HEK293 (cell line): ENCODE data around the gene MAPK12.

ENCODE experiments used
- HOXA7 ChIP-seq: sonication (generic); formaldehyde crosslinking; IDR thresholded peaks from 2 replicates; pipeline ENCODE4 v1.8.1; 2022; ENCODE audit warnings: missing genetic modification reagents, borderline replicate concordance
- TCF7L2 ChIP-seq: IDR thresholded peaks from 2 replicates; pipeline ENCODE4 v1.6.1; 2011; ENCODE audit warnings: low read depth, mild to moderate bottlenecking, inconsistent platforms, low read length, moderate library complexity, borderline replicate concordance
- TRIM28 ChIP-seq: IDR thresholded peaks from 2 replicates; pipeline ENCODE4 v1.6.1; 2011; ENCODE audit warnings: low read length, control low read depth, borderline replicate concordance
- YY1 ChIP-seq: fragments of 450-650 bp; formaldehyde crosslinking; IDR thresholded peaks from 2 replicates; pipeline ENCODE4 v1.5.1; 2018; ENCODE audit warnings: missing biosample characterization, missing genetic modification characterization
- ZFHX2 ChIP-seq: fragments of 450-650 bp; formaldehyde crosslinking; conservative IDR thresholded peaks from 2 replicates; pipeline ENCODE4 v1.5.1; 2016; ENCODE audit warnings: missing biosample characterization, missing genetic modification characterization
- ZNF146 ChIP-seq: fragments of 450-650 bp; formaldehyde crosslinking; IDR thresholded peaks from 2 replicates; pipeline ENCODE4 v1.5.1; 2016; ENCODE audit warnings: missing biosample characterization, missing genetic modification characterization
- ZNF211 ChIP-seq: fragments of 450-650 bp; formaldehyde crosslinking; IDR thresholded peaks from 2 replicates; pipeline ENCODE4 v1.5.1; 2016; ENCODE audit warnings: low read depth, missing biosample characterization, missing genetic modification characterization
- ZNF311 ChIP-seq: fragments of 450-650 bp; formaldehyde crosslinking; IDR thresholded peaks from 2 replicates; pipeline ENCODE4 v1.5.1; 2017; ENCODE audit warnings: missing biosample characterization, missing genetic modification characterization, borderline replicate concordance
- TF ChIP-seq, protein P1 (sequence below): fragments of 450-650 bp; formaldehyde crosslinking; IDR thresholded peaks from 2 replicates; pipeline ENCODE4 v1.5.1; 2016; ENCODE audit warnings: missing biosample characterization, missing genetic modification characterization
- TF ChIP-seq, protein P2 (sequence below): fragments of 450-650 bp; formaldehyde crosslinking; conservative IDR thresholded peaks from 2 replicates; pipeline ENCODE4 v1.5.1; 2016; ENCODE audit warnings: low read depth, missing biosample characterization, missing genetic modification characterization

DNA sequence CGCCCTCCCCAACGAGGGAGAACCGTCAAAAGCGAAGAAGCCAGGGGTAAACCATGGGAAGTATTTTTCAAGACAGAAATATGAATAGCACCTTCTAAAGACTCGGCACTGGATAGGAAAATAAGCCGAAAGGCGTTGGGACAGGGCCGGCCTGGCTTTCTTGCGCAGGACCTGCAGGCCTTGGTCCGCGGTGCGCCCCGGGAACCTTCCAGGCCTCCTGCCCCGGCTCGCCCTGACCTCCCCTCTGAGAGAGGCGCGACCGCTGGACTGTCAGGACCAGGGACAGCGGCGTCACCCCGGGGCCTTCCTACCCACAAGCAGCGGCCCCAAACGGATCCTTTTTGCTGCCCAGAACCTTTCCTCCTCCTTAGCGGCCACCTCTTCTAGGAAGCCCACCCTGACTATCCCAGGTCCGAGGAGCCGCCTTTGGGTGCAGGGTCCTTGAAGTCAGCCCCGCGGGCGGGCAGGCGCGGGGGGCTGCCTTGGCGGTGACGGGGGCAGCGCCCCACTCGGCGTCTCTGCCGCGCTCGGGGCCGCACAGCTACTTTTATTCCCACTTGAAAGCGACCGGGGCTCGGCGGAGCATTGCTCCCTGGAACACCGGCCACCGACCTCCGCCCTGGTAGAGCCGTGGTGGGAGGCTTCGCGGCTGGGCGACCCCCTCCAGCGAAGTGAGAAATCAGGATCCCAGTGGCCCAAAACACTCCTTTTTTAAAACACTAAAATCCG is 9.3 kb upstream of the MAPK12 start:
- TF ChIP-seq TCF7L2 (no peak), ZNF211 (tag by site-specific recombination) (no peak), YY1 (tag by site-specific recombination) (no peak), HOXA7 (CRISPR knock-in tag) (no peak), ZFHX2 (tag by site-specific recombination) (no peak), ZNF146 (no peak), TRIM28 (no peak; the same call in 1 of the 2 replicates), ZNF311 (tag by site-specific recombination) (no peak)
- TF ChIP-seq, protein P1, sequence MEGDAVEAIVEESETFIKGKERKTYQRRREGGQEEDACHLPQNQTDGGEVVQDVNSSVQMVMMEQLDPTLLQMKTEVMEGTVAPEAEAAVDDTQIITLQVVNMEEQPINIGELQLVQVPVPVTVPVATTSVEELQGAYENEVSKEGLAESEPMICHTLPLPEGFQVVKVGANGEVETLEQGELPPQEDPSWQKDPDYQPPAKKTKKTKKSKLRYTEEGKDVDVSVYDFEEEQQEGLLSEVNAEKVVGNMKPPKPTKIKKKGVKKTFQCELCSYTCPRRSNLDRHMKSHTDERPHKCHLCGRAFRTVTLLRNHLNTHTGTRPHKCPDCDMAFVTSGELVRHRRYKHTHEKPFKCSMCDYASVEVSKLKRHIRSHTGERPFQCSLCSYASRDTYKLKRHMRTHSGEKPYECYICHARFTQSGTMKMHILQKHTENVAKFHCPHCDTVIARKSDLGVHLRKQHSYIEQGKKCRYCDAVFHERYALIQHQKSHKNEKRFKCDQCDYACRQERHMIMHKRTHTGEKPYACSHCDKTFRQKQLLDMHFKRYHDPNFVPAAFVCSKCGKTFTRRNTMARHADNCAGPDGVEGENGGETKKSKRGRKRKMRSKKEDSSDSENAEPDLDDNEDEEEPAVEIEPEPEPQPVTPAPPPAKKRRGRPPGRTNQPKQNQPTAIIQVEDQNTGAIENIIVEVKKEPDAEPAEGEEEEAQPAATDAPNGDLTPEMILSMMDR (tag by site-specific recombination) = 0 out of 2 replicates have a peak, but pooled peaks have one; percentile 1
- TF ChIP-seq, protein P2, sequence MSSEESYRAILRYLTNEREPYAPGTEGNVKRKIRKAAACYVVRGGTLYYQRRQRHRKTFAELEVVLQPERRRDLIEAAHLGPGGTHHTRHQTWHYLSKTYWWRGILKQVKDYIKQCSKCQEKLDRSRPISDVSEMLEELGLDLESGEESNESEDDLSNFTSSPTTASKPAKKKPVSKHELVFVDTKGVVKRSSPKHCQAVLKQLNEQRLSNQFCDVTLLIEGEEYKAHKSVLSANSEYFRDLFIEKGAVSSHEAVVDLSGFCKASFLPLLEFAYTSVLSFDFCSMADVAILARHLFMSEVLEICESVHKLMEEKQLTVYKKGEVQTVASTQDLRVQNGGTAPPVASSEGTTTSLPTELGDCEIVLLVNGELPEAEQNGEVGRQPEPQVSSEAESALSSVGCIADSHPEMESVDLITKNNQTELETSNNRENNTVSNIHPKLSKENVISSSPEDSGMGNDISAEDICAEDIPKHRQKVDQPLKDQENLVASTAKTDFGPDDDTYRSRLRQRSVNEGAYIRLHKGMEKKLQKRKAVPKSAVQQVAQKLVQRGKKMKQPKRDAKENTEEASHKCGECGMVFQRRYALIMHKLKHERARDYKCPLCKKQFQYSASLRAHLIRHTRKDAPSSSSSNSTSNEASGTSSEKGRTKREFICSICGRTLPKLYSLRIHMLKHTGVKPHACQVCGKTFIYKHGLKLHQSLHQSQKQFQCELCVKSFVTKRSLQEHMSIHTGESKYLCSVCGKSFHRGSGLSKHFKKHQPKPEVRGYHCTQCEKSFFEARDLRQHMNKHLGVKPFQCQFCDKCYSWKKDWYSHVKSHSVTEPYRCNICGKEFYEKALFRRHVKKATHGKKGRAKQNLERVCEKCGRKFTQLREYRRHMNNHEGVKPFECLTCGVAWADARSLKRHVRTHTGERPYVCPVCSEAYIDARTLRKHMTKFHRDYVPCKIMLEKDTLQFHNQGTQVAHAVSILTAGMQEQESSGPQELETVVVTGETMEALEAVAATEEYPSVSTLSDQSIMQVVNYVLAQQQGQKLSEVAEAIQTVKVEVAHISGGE = 0 out of 2 replicates have a peak, but pooled peaks have one; percentile 19
